SK-N-MC (cell line): Measurements from ENCODE around the gene MIF4GD.

Experiments used
- EZH2 ChIP-seq: fragments of 200-600 bp; sonication (generic); IDR thresholded peaks from one replicate; pipeline ENCODE4 v1.6.1; 2017; ENCODE audit warnings: antibody characterized with exemption
- POLR2AphosphoS5 ChIP-seq: IDR thresholded peaks from 2 replicates; pipeline ENCODE4 v1.6.1; 2012; ENCODE audit warnings: mild to moderate bottlenecking, low read depth, low read length, borderline replicate concordance

DNA sequence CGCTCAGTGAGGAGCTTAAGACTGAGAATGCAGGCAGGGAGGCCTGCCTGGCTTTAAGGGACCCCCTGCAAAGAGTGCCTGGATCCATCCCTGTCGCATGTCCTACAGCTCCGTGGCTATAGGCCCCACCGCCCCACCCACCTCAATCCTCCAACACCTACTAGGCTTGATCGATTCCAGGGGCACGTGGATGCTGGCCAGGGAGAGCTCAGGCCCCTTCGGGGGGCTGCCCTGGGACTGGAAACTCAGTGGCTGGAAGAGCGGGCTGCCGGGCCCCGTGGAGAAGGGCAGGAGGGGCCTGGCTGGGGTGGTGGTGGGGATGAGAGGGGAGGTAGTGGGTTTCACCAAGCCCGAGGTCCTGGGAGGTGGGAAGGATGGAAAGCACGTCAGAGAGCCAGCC, 31.8 kb downstream of the MIF4GD start:
- TF ChIP-seq EZH2 (no peak), POLR2AphosphoS5 (no peak; the same call in 1 of the 2 replicates)
